ENCODE results near the gene RAB26.
"Not testable (repeated sequence)": the region's sequence is repeated elsewhere in the genome, so short reads cannot be mapped to it uniquely, and the experiment has no call there.

The RAB26 gene

GRCh38 chr16:2194852-2195321 is 46.5 kb downstream of the RAB26 start:
- no peak overlapping the region for H3K4me3 ChIP-seq (ENCODE audit: low read length)
- H3K9ac ChIP-seq (ENCODE audit: low read length), result no peak overlapping the region
- H3K4me1 ChIP-seq (ENCODE audit: control insufficient read depth, insufficient read depth, low read length), result no peaks in the 10 kb centered on the region
- H3K27me3 ChIP-seq (ENCODE audit: control insufficient read depth, insufficient read depth, low read length), result peaks cover 28% of the 10 kb centered on the region
- H3K27ac ChIP-seq (ENCODE audit: low read depth, low read length), result no peak overlapping the region
- no peaks in the 10 kb centered on the region for H3K36me3 ChIP-seq (ENCODE audit: control insufficient read depth, insufficient read depth, low read length)

- H3K4me1 ChIP-seq (ENCODE audit: control insufficient read depth, insufficient read depth, low read length), result no peaks in the 10 kb centered on the region
- H3K27me3 ChIP-seq (ENCODE audit: control insufficient read depth, insufficient read depth, low read length), result peaks cover 28% of the 10 kb centered on the region
- H3K9ac ChIP-seq (ENCODE audit: low read length), result no peak overlapping the region
- H3K27ac ChIP-seq (ENCODE audit: low read depth, low read length), result no peak overlapping the region
- H3K36me3 ChIP-seq (ENCODE audit: control insufficient read depth, insufficient read depth, low read length), result no peaks in the 10 kb centered on the region
- no peak overlapping the region for H3K4me3 ChIP-seq (ENCODE audit: low read length)
Observed at GRCh38 chr16:2195322-2196161, 47.1 kb downstream of the RAB26 start.

GRCh38 chr16:2196162-2196980 is 47.9 kb downstream of the RAB26 start, which contains the start of gene CASKIN1:
CASKIN1 (minus strand) TSS chr16:2196605; CDS start chr16:2196432, 173 bp downstream.
- Histone ChIP-seq H3K27ac (ENCODE audit: low read depth, low read length) (no peak within 1 kb of the TSS), H3K4me1 (ENCODE audit: control insufficient read depth, insufficient read depth, low read length) (no peaks in the 10 kb centered on the region), H3K27me3 (ENCODE audit: control insufficient read depth, insufficient read depth, low read length) (peaks cover 28% of the 10 kb centered on the region), H3K9ac (ENCODE audit: low read length) (no peak within 1 kb of the TSS), H3K36me3 (ENCODE audit: control insufficient read depth, insufficient read depth, low read length) (no peaks in the 10 kb centered on the region), H3K4me3 (ENCODE audit: low read length) (peak within 1 kb of the TSS; percentile 21)

GRCh38 chr16:2196981-2197511 is 48.6 kb downstream of the RAB26 start:
- Histone ChIP-seq H3K9ac (ENCODE audit: low read length) (no peak overlapping the region), H3K27me3 (ENCODE audit: control insufficient read depth, insufficient read depth, low read length) (peaks cover 28% of the 10 kb centered on the region), H3K36me3 (ENCODE audit: control insufficient read depth, insufficient read depth, low read length) (no peaks in the 10 kb centered on the region), H3K4me1 (ENCODE audit: control insufficient read depth, insufficient read depth, low read length) (no peaks in the 10 kb centered on the region), H3K27ac (ENCODE audit: low read depth, low read length) (no peak overlapping the region), H3K4me3 (ENCODE audit: low read length) (no peak overlapping the region)

- H3K9ac ChIP-seq (ENCODE audit: low read length), result no peak overlapping the region
- H3K4me3 ChIP-seq (ENCODE audit: low read length), result no peak overlapping the region
- H3K4me1 ChIP-seq (ENCODE audit: control insufficient read depth, insufficient read depth, low read length), result no peaks in the 10 kb centered on the region
- no peaks in the 10 kb centered on the region for H3K36me3 ChIP-seq (ENCODE audit: control insufficient read depth, insufficient read depth, low read length)
- H3K27ac ChIP-seq (ENCODE audit: low read depth, low read length), result no peak overlapping the region
- H3K27me3 ChIP-seq (ENCODE audit: control insufficient read depth, insufficient read depth, low read length), result peaks cover 28% of the 10 kb centered on the region
Observed at GRCh38 chr16:2197765-2198164, 49.3 kb downstream of the RAB26 start.

- Histone ChIP-seq H3K36me3 (ENCODE audit: control insufficient read depth, insufficient read depth, low read length) (no peaks in the 10 kb centered on the region), H3K9ac (ENCODE audit: low read length) (no peak overlapping the region), H3K27ac (ENCODE audit: low read depth, low read length) (no peak overlapping the region), H3K27me3 (ENCODE audit: control insufficient read depth, insufficient read depth, low read length) (peaks cover 28% of the 10 kb centered on the region), H3K4me1 (ENCODE audit: control insufficient read depth, insufficient read depth, low read length) (no peaks in the 10 kb centered on the region), H3K4me3 (ENCODE audit: low read length) (no peak overlapping the region)
Observed at GRCh38 chr16:2198283-2198682, 49.9 kb downstream of the RAB26 start.

- no peak overlapping the region for H3K9ac ChIP-seq (ENCODE audit: low read length)
- no peak overlapping the region for H3K4me3 ChIP-seq (ENCODE audit: low read length)
- no peak overlapping the region for H3K27ac ChIP-seq (ENCODE audit: low read depth, low read length)
- no peaks in the 10 kb centered on the region for H3K36me3 ChIP-seq (ENCODE audit: control insufficient read depth, insufficient read depth, low read length)
- no peaks in the 10 kb centered on the region for H3K4me1 ChIP-seq (ENCODE audit: control insufficient read depth, insufficient read depth, low read length)
- H3K27me3 ChIP-seq (ENCODE audit: control insufficient read depth, insufficient read depth, low read length), result peaks cover 22% of the 10 kb centered on the region
Observed at GRCh38 chr16:2199095-2199494, 50.7 kb downstream of the RAB26 start.

GRCh38 chr16:2199621-2200139 is 51.3 kb downstream of the RAB26 start:
- H3K36me3 ChIP-seq (ENCODE audit: control insufficient read depth, insufficient read depth, low read length), result no peaks in the 10 kb centered on the region
- H3K9ac ChIP-seq (ENCODE audit: low read length), result no peak overlapping the region
- no peak overlapping the region for H3K27ac ChIP-seq (ENCODE audit: low read depth, low read length)
- peaks cover 16% of the 10 kb centered on the region for H3K27me3 ChIP-seq (ENCODE audit: control insufficient read depth, insufficient read depth, low read length)
- peaks cover under 1% of the 10 kb centered on the region for H3K4me1 ChIP-seq (ENCODE audit: control insufficient read depth, insufficient read depth, low read length)
- no peak overlapping the region for H3K4me3 ChIP-seq (ENCODE audit: low read length)

- H3K4me3 ChIP-seq (ENCODE audit: low read length), result no peak overlapping the region
- no peak overlapping the region for H3K9ac ChIP-seq (ENCODE audit: low read length)
- peaks cover 3% of the 10 kb centered on the region for H3K4me1 ChIP-seq (ENCODE audit: control insufficient read depth, insufficient read depth, low read length)
- H3K27me3 ChIP-seq (ENCODE audit: control insufficient read depth, insufficient read depth, low read length), result peaks cover 10% of the 10 kb centered on the region
- H3K36me3 ChIP-seq (ENCODE audit: control insufficient read depth, insufficient read depth, low read length), result no peaks in the 10 kb centered on the region
- H3K27ac ChIP-seq (ENCODE audit: low read depth, low read length), result no peak overlapping the region
Observed at GRCh38 chr16:2200313-2200712, 51.9 kb downstream of the RAB26 start.

- not testable (repeated sequence) for H3K27ac ChIP-seq (ENCODE audit: low read depth, low read length); H3K27me3 ChIP-seq (ENCODE audit: control insufficient read depth, insufficient read depth, low read length)
Observed at GRCh38 chr16:2203119-2203688, 54.8 kb downstream of the RAB26 start.

More at GRCh38 chr16:2203119-2203688, 54.8 kb downstream of the RAB26 start:
- not testable (repeated sequence) for H3K9ac ChIP-seq (ENCODE audit: low read length); H3K4me1 ChIP-seq (ENCODE audit: control insufficient read depth, insufficient read depth, low read length); H3K4me3 ChIP-seq (ENCODE audit: low read length)
- peaks cover 11% of the 10 kb centered on the region for H3K36me3 ChIP-seq (ENCODE audit: control insufficient read depth, insufficient read depth, low read length)
